ENCODE results near the gene SGCA.

The SGCA gene

GRCh38 chr17:50213026-50214022, 47.5 kb downstream of the SGCA start:
- intact Hi-C loops (cut with DNase I), result no loop called here
- no peak for DNase-seq

DNA sequence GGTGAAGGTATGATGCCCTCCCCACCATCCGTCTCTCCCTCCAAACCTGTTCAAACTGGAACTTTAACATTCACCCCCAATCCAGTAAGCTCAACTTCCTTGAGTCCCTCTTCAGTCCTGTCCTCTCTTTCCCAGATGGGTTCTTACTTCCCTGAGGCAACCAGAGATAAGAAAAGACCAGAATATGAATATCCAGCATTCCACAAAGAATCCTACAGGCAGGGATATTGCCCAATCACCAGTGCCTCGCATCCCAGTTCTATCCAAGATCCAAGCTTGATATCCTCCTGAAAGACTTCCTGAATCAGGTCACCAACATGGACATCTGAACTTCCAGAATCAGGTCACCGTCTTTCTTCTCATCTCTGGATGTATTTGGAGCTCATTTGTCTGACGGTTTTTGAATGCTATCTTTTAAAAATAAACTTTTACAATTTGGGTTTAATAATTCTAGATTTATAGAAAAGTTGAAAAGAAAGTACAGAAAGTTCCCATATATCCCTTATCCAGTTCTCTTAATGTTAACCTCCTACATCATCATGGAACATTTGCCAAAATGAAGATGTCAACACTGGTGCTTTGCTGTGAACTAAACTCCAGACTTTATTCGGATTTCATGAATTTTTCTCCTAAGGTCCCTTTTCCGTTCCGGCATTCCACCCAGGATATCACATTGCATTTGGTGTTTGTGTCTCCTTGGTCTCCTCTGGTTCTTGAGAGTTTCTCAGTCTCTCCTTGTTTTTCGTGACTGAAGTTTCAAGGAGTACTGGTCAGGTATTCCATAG, 49.4 kb downstream of the SGCA start:
- no peak for DNase-seq
- intact Hi-C loops (cut with DNase I), result no loop called here

DNA sequence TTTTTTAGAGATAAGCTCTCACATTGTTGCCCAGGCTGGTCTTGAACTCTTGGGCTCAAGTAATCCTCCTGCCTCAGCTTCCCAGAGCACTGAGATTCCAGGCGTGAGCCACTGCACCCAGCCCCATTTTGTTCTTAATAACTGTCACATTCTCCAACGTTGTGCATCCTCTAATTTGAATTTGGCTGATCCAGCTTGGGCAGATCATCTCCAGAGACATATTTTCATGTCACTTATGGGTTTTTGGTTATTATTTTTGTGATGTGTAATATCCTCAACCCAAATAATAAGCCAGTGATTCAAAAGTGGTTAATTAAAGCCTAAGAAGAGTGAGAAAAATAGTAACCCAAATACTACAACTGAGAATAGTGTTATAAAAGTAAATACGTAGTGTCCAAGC, 51.8 kb downstream of the SGCA start:
- intact Hi-C loops (cut with DNase I), result no loop called here
- DNase-seq, result no peak

DNA sequence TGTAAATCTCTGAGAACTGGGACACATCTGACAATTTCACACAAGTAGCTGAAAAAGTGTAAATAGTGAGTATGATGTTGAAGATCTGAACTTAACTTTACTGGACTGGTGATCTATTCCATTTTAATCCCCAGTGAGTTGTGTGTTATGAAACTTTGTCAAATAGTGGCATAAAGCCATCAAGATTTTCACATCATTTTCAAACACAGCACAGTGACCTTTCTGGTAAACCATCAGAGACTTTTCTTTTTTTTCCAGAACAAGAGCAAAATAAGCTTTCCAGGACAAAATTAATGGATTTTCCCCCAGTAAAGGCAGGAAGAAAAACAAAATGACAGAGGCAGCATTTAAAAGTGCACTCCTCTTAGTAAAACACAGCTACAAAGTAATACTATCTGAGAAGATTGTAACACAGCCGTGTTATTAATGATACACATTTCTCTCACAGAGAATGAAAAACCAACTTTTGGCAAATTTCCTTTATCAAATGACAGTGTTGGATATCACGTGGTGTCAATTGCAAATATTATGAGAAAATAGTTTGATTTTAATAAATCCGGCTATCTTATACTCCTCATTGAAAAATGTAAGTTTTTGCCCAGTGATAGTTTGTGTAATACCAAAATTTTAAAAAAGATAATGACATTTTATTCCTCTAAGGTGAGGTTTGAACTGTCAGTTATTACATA, 52.4 kb downstream of the SGCA start:
- intact Hi-C loops (cut with DNase I), result no loop called here
- no peak for DNase-seq

DNA sequence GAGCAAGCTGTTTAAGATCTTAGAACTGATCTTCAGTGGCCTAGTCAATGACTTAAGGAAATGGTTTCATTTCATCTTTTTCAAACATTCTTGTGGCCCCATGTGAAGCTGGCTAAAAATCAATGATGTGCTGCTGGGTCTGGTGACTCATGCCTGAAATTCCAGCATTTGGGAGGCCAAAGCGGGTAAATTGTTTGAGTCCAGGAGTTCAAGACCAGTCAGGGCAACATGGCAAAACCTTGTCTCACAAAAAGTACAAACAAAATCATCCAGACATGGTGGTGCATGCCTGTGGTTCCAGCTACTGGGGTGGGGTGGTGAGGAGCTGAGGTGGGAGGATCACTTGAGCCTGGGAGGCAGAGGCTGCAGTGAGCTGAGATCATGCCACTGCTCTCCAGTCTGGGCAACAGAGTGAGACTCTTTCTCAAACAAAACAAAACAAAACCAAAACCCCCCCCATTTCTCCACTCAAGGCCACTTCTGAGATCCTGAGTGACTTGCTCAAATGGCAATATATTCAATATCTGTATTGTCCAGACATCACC, 53.0 kb downstream of the SGCA start:
- no peak for DNase-seq
- intact Hi-C loops (cut with DNase I), result no loop called here

DNA sequence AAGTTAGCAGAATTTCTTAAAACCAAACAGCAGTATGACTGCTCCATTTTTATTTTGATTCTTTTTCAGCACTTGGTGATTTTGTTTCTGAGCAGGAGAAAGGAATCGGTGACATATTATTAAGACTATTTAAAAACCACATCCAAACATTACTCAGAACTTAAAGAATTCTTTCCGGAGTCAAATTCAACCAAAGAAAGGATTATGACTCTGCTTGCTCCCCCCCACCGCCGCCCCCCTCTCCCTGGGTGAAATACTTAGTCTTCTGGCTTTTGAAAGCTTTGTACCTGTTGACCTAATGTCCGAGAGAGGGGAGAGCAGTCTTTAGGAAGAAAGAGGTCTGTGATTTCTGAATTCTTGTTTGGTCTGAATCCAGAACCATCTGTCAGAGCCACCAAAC, 53.5 kb downstream of the SGCA start:
- no peak for DNase-seq
- intact Hi-C loops (cut with DNase I), result no loop called here

DNA sequence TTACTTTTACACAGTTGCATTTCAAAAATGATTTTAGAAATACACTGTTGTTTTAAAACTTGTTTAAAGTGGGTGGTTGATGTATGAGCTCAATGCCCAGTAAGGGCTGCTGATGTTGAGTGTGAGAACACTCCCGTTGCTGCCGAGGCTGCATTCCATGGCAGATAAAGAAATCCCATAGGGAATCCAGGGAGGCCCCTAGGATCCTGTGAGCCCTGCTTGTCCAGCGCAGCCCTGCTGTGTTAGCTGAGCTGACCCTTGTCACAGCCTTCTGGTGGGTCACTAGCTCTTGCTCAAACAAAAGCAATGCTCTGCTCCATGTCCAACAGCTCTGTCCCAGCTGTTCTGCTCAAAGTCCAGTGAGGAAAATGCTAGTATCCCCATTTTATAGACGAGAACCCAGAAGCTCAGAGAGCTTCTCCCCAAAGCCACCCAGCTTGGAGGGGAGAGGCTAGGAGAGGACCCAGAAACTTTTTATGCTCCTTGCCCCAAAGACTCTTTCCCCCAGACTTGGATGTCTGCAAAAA, 54.2 kb downstream of the SGCA start:
- intact Hi-C loops (cut with DNase I), result no loop called here
- DNase-seq, result no peak

DNA sequence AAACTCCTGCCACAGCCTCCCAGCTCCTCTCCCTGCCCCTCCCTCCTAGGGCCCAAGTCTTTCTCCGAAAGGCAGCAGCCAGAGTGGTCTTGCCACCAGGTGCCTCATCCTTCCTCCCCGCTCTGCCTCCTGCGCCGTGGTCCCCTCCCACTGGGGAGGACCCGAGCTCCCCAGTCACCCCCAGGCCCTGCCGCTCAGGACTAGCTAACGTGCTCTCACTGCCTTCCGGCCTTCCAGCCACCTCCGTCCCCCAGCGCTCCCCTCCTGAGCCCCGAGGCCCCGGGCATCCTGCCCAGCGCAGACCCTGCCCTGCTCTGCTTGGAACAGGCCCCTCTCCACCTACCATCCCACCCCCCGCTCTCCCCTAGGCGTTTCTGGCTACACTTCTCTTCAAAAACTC, 55.0 kb downstream of the SGCA start:
- intact Hi-C loops (cut with DNase I), result no loop called here

DNA sequence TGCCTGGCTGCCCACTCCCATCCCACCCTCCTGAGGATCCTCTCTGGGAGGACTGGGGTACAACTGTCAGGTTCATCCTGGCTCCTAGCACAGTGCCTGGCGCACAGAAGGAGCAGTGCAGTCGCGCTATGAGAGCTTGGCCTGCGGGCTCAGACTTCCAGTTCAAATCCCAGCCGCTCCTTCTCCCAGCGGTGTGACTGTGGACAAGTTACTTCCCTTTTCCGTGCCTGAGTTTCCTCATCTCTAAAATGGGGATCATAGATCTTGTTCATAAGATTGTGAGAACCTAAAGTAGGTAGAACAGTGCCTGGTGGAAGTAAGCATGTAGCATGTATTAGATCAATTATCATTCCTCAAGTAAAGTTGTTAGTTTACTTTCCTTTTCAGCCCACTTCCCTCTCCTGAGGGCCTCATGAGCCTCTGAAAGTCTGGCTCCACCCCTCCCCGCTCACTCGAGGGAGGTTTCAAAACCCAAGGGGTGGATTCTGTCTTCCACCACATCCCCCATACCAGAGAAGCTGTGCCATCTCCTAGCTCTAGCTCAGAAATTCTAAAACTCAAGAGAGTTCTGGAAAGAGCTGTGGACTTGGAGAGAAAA, 55.6 kb downstream of the SGCA start:
- DNase-seq, result no peak
- intact Hi-C loops (cut with DNase I), result no loop called here

More for the DNA sequence above, 55.0 kb downstream of the SGCA start:
- DNase-seq, result no peak

DNA sequence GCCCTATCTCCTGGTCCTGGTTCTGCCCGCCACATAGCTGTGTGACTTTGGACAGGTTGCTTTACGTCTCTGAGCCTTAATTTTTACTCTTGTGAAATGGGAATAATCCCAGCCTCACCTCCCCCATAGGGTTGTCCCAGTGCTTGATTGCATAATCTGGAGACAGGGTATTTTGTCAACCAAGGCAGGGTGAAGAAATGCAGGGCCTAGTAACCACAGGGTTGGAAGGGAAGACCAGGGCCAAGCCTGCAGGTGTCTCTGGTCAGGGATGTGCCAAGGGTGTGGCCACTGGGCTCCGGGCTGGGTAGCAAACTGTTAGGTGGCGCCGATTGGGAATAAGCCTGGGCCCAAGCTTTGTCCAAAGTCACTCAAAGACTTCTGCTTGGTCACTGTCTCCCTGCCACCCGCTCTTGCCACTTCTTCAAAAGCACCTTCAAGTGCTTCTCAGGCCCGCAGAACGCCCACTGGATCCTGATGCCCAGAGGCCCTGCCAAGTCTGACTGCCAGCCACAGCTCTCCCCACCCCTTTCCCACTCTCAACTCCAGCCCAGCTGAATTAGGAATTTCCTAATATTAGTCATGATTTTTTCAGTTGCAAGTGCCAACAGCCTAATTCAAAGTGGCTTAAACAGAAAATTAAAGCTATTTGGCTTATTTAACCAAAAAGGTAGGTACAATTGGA, 56.2 kb downstream of the SGCA start:
- intact Hi-C loops (cut with DNase I), result no loop called here
- no peak for DNase-seq

DNA sequence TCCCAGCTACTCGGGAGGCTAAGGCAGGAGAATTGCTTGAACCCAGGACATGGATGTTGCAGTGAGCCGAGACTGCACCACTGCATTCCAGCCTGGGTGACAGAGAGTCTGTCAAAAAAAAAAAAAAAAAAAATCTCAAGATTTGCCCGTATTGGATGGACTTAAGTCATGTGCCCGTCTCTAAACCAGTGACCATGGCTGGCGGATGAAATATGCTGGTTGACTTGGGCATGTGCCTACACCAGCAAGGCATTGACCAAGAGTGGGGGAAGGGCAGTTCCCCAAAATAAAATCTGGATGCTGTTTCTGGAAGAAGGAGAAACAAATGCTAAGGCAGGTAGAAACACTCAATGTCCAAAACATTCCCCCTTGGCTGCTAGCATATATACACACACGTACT, 57.1 kb downstream of the SGCA start:
- intact Hi-C loops (cut with DNase I), result no loop called here
- no peak for DNase-seq
